ENCODE results near the gene NPTX2.

The NPTX2 gene

GRCh38 chr7:98628418-98628817, 11.3 kb downstream of the NPTX2 start (continued):
- TF ChIP-seq TSHZ1 (tag by site-specific recombination; IDR thresholded peaks at IDR 0.05; ENCODE audit: borderline replicate concordance) (no peak), ZNF555 (tag by site-specific recombination; conservative IDR thresholded peaks at IDR 0.05) (no peak), ZNF580 (tag by site-specific recombination; IDR thresholded peaks at IDR 0.05) (no peak), ZNF302 (tag by site-specific recombination; IDR thresholded peaks at IDR 0.05; ENCODE audit: low read depth) (no peak)

- ChIA-PET CTCF (interaction anchor here (0.6 to 0.9 kb wide), 2 partner anchors 117 to 195 kb away, joined by 3 to 4 read pairs; no protein-coding TSS in a partner anchor), POLR2A (interaction anchor here (1.7 kb wide), 1 partner anchor 12 kb away, joined by 5 read pairs; the partner anchor contains the start of gene NPTX2)
- TF ChIP-seq HOXC10 (CRISPR knock-in tag; IDR thresholded peaks at IDR 0.05): no peak
- TF ChIP-seq CTCF (tag by site-specific recombination; IDR thresholded peaks at IDR 0.05): no peak
- TF ChIP-seq, protein P1, sequence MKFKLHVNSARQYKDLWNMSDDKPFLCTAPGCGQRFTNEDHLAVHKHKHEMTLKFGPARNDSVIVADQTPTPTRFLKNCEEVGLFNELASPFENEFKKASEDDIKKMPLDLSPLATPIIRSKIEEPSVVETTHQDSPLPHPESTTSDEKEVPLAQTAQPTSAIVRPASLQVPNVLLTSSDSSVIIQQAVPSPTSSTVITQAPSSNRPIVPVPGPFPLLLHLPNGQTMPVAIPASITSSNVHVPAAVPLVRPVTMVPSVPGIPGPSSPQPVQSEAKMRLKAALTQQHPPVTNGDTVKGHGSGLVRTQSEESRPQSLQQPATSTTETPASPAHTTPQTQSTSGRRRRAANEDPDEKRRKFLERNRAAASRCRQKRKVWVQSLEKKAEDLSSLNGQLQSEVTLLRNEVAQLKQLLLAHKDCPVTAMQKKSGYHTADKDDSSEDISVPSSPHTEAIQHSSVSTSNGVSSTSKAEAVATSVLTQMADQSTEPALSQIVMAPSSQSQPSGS (tag by site-specific recombination; IDR thresholded peaks at IDR 0.05; ENCODE audit: low read depth): no peak
- TF ChIP-seq, protein P2, sequence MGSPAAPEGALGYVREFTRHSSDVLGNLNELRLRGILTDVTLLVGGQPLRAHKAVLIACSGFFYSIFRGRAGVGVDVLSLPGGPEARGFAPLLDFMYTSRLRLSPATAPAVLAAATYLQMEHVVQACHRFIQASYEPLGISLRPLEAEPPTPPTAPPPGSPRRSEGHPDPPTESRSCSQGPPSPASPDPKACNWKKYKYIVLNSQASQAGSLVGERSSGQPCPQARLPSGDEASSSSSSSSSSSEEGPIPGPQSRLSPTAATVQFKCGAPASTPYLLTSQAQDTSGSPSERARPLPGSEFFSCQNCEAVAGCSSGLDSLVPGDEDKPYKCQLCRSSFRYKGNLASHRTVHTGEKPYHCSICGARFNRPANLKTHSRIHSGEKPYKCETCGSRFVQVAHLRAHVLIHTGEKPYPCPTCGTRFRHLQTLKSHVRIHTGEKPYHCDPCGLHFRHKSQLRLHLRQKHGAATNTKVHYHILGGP (tag by site-specific recombination; IDR thresholded peaks at IDR 0.05): no peak
- TF ChIP-seq, protein P3, sequence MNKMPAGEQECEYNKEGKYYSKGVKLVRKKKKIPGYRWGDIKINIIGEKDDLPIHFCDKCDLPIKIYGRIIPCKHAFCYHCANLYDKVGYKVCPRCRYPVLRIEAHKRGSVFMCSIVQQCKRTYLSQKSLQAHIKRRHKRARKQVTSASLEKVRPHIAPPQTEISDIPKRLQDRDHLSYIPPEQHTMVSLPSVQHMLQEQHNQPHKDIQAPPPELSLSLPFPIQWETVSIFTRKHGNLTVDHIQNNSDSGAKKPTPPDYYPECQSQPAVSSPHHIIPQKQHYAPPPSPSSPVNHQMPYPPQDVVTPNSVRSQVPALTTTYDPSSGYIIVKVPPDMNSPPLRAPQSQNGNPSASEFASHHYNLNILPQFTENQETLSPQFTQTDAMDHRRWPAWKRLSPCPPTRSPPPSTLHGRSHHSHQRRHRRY (tag by site-specific recombination; IDR thresholded peaks at IDR 0.05): no peak
- no peak for TF ChIP-seq ZNF274 (IDR thresholded peaks at IDR 0.05; ENCODE audit: low read length)
- no peak for TF ChIP-seq ZNF274 (tag by site-specific recombination; IDR thresholded peaks at IDR 0.05; ENCODE audit: borderline replicate concordance)
- no peak for TF ChIP-seq ZNF596 (tag by site-specific recombination; IDR thresholded peaks at IDR 0.05)
- no peak for TF ChIP-seq ZBTB49 (tag by site-specific recombination; IDR thresholded peaks at IDR 0.05; ENCODE audit: low read depth)
- TF ChIP-seq ZNF560 (tag by site-specific recombination; IDR thresholded peaks at IDR 0.05; ENCODE audit: borderline replicate concordance): no peak
- TF ChIP-seq ZNF670 (tag by site-specific recombination; IDR thresholded peaks at IDR 0.05; ENCODE audit: low read depth): no peak
- TF ChIP-seq ZNF544 (tag by site-specific recombination; IDR thresholded peaks at IDR 0.05): no peak
- no peak for TF ChIP-seq ZNF76 (tag by site-specific recombination; IDR thresholded peaks at IDR 0.05; ENCODE audit: borderline replicate concordance, low read depth)
- TF ChIP-seq, protein P4, sequence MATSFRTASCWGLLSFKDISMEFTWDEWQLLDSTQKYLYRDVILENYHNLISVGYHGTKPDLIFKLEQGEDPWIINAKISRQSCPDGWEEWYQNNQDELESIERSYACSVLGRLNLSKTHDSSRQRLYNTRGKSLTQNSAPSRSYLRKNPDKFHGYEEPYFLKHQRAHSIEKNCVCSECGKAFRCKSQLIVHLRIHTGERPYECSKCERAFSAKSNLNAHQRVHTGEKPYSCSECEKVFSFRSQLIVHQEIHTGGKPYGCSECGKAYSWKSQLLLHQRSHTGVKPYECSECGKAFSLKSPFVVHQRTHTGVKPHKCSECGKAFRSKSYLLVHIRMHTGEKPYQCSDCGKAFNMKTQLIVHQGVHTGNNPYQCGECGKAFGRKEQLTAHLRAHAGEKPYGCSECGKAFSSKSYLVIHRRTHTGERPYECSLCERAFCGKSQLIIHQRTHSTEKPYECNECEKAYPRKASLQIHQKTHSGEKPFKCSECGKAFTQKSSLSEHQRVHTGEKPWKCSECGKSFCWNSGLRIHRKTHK (tag by site-specific recombination; IDR thresholded peaks at IDR 0.05): no peak
- no peak for TF ChIP-seq ZNF335 (tag by site-specific recombination; conservative IDR thresholded peaks at IDR 0.05)
Observed at GRCh38 chr7:98629001-98629431, 11.9 kb downstream of the NPTX2 start.

More at GRCh38 chr7:98629001-98629431, 11.9 kb downstream of the NPTX2 start:
- Histone ChIP-seq H3K4me1 (ENCODE audit: control insufficient read depth, insufficient read depth, low read length) (no peaks in the 10 kb centered on the region), H3K36me3 (ENCODE audit: control insufficient read depth in 2 of 2, insufficient read depth in 1 of 2, low read length in 2 of 2) (no peaks in the 10 kb centered on the region), H3K4me3 (ENCODE audit: low read depth, low read length) (no peak overlapping the region), H3K9me3 (ENCODE audit: control insufficient read depth, insufficient read depth, low read depth, low read length) (no peaks in the 10 kb centered on the region), H3K27ac (ENCODE audit: extremely low read depth, low read depth, low read length) (no peak overlapping the region)

All from HEK293 (cell line).